IPS DF 19.7 (cell line): ENCODE measurements around the gene ZDHHC8.
"Not testable (repeated sequence)": the region's sequence is repeated elsewhere in the genome, so short reads cannot be mapped to it uniquely, and the experiment has no call there.

Experiments used
- DNase-seq: peaks from one replicate; pipeline ENCODE4 v3.0.0-alpha.2; 2013; ENCODE audit warnings: low read depth, low spot score

Gene ZDHHC8

GRCh38 chr22:20158391-20159036 lies 26.9 kb downstream of the ZDHHC8 start:
- DNase-seq: no peak

DNA sequence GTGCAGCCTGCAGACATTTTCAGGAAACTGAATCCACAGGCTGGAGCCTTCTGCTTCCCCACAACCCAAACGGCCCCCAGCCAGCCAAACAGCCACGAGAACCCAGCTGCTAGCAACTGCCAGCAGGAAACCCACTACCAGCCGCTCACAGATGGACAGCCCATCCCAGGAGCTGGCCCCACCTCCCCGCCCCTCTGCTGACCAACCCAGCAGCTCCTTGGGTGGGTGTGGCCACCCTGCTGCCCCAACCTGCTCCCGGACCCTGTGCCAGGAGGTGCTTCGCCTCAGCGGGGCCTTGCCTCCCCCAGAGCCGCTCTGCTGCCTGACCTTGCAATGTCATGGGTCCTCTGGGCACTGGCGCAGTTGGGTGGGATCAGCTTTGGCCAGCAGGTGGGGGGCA lies 27.5 kb downstream of the ZDHHC8 start:
- no peak for DNase-seq

DNA sequence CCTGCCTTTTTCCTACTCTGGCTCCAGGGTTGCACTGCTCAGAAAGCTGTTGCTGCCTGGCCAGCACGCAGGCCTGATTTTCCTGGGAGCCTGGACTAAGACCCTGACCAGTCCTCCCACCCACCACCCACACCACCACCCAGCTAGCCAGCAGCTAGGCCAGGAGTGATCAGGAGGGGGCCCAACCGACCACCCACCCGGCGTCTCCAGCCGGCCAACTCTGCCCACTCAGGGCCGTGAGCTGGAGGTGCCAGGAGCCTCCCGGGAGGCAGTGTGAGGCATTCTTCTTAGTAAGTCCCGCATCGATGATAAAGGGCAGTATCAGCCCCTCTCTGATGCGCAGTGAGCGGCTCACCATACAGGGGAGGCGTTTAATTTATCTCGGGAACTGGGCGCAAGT lies 27.9 kb downstream of the ZDHHC8 start:
- DNase-seq: not testable (repeated sequence)

DNA sequence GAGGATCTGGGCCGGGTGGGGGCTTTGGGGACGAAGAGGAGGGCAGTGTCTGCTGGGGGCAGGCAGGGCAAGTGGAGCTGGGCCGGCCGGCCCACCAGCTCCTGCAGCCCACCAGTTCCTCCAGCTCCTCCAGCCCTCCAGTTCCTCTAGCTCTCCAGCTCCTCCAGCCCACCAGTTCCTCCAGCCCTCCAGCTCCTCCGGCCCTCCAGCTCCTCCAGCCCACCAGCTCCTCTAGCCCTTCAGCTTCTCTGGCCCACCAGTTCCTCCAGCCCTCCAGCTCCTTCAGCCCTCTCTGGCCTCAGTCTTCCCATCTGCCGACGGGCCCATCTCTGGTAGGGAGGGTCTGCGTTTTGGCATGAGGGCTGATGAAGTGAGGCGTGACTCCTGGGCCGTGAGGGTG lies 28.4 kb downstream of the ZDHHC8 start:
- no peak for DNase-seq

GRCh38 chr22:20164863-20165262 lies 33.3 kb downstream of the ZDHHC8 start:
- DNase-seq: no peak

- no peak for DNase-seq
These were observed 33.8 kb downstream of the ZDHHC8 start for GRCh38 chr22:20165421-20165820.

- no peak for DNase-seq
These were observed 34.3 kb downstream of the ZDHHC8 start for GRCh38 chr22:20165913-20166312.

DNA sequence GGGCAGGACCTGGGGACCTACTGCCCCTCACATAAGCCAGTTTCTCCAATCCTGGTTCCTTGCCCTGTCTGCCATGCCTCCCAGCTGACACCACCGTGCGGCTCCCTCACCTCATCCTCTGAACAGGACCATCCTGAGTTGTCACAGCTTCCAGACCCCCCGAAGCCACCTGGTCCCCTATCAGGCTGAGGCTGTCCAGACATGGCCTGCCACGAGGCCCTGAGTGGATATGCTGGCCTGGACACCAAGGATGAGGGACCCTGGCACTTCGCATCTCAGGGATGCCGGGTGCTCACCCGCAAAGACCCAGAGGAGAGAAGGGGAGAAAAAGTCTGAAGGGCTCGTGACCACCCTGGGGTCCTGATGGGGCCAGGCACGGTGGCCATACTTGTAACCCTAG lies 35.1 kb downstream of the ZDHHC8 start:
- no peak for DNase-seq

- DNase-seq: no peak
These were observed 36.2 kb downstream of the ZDHHC8 start for GRCh38 chr22:20167643-20168322.

- DNase-seq: no peak
These were observed 37.7 kb downstream of the ZDHHC8 start for GRCh38 chr22:20169253-20169822.

- DNase-seq: no peak
These were observed 38.6 kb downstream of the ZDHHC8 start for GRCh38 chr22:20170170-20170569.

DNA sequence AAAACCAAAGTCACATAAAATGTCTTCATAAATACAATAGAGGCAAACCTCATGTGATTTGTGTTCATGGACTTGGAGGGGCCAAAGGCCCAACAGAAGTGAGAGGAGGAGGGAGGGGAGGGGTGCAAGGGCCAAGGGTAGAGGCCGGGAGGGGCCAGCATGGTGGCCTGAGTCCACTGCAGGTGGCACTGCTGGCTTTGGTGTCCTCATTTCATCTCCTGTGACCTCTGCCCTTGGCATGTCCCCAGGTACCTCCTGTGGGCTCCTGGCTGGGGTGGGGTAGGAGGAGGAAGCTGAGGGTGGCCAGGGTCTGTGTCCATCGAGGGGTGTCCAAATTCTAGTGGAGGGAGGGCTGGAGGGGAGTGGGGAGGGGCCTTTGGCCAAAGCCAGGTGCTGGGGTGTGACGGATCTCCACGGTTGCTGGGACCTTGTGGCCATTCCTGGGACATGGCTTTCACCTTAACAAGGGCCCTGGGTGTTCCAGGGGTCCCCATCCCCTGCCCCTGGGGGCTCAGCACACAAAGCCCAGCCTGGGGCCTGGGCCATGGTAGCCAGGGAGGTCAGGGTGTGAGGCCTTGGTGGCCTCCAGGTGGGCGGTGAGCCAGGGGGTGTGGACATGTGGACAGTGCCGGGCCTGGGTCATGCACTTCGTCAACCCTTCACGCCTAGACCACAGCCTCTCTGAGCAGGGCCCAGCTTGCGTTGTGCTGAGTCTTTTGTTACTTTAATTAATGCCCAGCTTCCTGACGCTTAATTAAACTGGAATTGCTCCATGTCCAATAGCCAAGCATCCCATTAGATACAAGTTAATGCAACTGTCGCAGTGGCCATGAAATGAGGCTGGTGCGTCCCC lies 39.9 kb downstream of the ZDHHC8 start:
- DNase-seq: no peak

DNA sequence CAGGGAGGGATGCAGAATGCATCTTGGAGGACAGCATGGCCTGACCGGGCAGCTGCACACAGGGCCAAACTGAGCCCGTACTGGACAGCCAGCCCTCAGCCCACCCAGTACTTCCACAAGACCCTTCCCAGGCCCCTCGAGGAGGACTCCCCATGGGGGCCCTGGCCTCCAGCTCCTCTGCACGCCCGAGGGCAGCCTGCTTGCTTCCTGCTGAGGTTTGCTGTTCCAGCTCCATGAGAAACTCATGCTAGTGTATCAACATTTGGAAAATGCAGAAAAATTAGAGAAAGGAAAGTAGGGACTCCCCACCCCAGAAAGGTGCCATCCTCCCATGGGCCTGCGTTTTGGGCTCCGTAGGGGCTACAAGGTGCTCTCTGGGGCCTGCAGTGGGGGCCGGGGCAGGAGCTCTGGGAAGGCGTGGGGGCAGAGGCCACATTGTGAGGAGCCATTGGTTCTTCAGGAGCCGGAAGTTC lies 40.6 kb downstream of the ZDHHC8 start:
- DNase-seq: no peak

GRCh38 chr22:20173246-20173645 lies 41.6 kb downstream of the ZDHHC8 start:
- DNase-seq: no peak

DNA sequence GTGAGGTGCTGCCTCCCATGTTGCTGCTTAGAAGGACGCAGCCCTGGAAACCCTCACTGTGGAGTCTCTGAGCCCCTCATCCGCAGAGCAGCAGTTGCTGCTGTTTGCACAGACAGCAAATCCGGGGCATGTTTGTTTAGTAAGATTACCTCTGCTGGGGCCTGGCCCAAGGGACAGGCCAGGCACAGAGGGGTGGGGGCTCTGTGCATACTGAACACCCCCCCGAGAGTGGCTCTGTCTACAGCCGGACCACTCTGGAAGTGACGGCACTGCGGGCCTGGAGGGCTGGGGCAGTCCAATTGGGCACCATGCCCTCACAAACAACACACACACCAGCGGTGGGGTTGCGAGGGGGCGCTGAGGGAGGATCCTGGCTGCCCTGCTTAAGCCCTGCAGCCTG lies 42.2 kb downstream of the ZDHHC8 start:
- DNase-seq: no peak

DNA sequence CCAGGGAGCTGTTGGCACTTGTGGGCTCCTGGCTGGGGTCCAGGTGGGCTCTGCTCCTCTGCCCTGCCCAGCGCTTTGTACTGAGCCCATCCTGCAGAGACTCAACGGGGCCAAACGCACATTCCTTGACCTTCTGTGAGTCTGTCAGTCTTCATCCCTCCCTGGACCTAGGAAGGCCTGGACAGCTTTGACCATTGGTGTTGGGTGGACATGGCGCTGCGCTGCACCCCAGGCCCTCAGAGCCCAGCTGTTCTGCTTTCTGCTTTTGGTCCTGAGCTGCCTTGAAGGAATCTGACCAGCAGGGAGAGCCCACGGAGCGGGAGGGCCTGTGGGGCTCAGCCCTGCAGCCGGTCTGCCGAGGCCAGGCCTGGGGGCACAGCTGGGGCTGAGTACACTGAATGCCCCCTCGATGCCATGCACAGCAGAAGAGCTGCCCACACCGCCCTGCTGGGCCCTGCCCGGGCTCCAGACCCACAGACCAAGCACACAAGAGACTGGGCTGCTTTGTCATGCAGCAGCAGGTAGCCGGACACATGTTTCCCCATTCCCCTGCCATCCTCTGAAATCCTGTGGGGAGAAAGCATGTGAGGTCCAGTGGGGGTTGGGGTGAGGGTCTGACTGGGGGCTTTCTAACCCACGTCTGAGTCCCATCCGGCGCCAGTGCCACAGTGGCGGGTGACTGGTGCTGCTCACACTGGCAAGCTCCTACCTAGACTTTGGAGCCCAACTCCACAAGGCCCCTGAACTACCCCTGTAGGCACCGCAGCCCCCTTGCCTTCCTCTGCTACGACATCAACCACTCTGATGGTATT lies 43.4 kb downstream of the ZDHHC8 start:
- no peak for DNase-seq

DNA sequence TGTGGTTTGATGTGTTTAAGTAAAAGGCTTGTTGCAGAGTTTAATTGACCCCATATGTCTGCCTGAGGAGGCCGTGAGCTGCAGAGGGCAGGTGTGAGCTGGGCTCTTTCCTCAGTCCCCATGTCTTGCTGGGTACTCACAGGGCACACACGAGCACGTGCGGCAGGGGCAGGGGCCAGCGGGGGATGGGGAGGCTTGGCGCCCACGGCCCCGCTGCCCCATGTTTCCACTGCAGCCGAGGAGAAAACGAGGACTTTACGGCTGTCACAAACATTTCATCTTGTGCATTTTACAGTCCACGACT lies 43.9 kb downstream of the ZDHHC8 start:
- DNase-seq: no peak

DNA sequence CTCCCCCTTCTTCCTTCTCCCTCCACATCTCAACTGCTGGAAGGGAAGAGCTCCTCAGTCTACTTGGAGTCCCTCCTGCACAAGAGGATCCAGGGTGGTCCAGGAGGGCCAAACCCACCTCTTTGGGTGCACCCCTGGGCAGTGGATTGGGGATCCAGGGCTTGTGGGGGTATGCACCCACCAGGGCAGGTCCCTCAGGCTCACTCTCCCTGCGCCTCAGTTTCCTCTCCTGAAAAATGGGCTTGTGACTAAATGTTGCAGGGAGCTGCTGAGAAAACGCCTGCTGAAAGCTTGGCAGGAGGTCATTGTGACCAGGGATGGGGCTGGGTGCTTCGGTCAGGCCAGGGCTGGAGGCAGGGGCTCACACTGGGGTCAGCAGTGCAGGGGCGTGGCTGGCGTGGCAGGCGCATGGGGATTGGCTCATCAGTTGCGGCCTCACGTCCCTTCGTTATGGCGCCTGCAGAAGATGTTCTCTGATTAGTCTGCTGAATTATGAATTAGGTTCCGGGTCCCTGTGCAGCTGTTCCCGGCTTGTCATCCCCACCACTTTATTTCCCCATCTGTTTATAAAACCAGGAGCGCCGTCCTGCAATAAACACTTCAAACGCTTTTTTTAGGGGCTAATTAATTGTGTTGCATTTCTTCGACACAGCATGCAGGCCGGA lies 44.9 kb downstream of the ZDHHC8 start:
- no peak for DNase-seq

DNA sequence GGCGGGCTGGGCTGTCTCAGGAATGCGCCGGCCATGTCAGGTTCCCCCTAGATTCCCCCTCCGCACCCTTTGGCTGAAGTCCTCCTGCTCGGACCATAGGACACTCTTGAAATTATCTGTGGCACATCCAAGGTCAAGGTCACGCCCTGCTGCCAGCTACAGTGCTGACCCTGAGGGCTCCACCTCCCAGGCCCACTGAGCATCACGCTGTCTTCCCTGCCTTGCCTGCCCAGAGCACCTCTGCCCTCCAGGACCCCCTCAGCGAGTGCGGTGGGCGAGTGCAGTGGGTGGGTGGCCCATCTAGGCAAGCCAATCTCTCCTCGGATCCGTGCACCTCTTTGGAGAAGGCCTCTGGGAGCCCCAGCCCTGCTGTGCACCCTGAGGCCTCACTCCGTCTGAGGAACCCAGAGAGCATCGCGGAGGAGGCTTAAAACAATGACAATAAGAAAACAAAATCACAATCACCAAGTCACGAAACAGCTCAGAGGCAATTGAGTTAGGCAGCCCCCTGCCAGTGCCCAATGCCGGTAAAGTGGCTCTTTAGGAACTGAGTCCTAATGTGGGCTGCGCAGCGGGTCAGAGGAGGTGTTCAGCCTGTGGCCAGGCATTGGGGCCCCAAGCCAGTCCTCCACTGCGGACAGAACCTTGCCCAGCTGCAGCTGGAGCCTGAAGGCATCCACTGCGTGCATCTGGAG lies 45.8 kb downstream of the ZDHHC8 start:
- DNase-seq: no peak
